Fibroblast of lung (primary cell): ENCODE data around the gene SYN1.

ENCODE experiments used
- CTCF ChIP-seq, 2 donors: IDR thresholded peaks in 1 of 2; conservative IDR thresholded peaks in 1 of 2; 1 replicate in 1 of 2; 2 replicates in 1 of 2; pipeline ENCODE4 v1.5.1; 2011 to 2012; ENCODE audit warnings: low read length in 2 of 2, control low read depth in 1 of 2, inconsistent platforms in 1 of 2, low read depth in 1 of 2, mild to moderate bottlenecking in 1 of 2
- EZH2 ChIP-seq: IDR thresholded peaks from 2 replicates; pipeline ENCODE4 v1.5.1; 2012; ENCODE audit warnings: low read length, control low read depth, mild to moderate bottlenecking; ENCODE audit errors: missing control alignments

GRCh38 chrX:47523713-47524166 lies 95.9 kb downstream of the SYN1 start:
- TF ChIP-seq CTCF (conservative IDR thresholded peaks at IDR 0.05 in 1 of 2, IDR thresholded peaks at IDR 0.05 in 1 of 2; ENCODE audit: low read depth in 1 of 2, low read length in 2 of 2) (no peak), EZH2 (no peak)
